ENCODE measurements around the gene MCRS1. TPM values are rescaled to one million over a fixed set of nuclear protein-coding genes. Genes with fewer than 3 reads are reported as not detected.

Gene MCRS1
- total RNA-seq, 3 donors from 2014 or later: 51.6 to 66.7 (median 55.9) TPM

DNA sequence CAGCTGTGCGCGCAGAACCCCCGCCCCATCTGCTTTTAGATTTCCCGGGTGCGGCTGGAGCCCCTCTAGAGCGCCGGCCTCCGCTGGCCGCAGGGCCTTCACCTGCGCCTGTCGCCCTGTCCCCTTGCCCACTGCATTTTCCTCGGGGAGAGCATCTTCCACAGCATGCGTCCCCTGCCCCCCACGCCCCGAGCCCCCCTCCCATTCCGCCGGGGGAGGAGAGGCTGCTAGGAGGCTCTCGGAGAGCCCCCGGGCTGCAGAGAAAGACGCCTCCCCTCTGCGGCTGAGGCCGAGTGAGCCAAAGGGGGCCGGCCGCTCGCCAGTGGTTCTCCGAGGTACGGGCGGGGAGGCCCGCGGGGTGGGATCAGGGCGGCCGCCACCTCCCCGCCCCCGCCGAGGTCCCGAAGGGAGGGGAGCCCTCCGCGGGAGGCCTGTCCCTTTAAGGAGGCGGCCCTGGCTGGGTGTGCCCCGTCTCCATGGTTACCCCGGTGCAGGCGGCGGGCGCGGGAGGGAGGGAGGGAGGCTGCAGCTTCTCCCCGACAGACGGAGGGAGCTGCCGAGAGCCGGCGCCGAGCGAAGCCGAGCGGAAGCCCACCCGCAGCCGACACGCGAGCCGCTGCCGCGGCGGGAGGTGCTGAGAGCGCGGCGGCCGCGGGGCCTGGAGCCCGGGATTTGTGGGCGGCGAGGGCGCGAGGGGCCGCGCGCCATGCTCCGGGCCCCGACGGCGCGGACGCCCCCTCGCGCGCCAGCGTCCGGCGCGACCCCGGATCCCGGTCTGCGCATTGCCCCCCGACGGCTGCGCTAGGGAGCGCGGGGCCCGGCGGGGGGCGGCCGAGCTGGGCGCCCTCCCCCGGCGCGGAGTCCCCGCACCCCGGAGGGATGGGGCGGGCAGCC, 29.2 kb downstream of the MCRS1 start, which contains the start of gene KCNH3:
Gene KCNH3 (plus strand): TSS at position 521 of the 894 bp plus-strand sequence. CDS start 387 bp downstream, outside the sequence.
- no peaks in the 10 kb centered on the region for H3K36me3 ChIP-seq (ENCODE audit: low read depth)
- TF ChIP-seq, protein P1, sequence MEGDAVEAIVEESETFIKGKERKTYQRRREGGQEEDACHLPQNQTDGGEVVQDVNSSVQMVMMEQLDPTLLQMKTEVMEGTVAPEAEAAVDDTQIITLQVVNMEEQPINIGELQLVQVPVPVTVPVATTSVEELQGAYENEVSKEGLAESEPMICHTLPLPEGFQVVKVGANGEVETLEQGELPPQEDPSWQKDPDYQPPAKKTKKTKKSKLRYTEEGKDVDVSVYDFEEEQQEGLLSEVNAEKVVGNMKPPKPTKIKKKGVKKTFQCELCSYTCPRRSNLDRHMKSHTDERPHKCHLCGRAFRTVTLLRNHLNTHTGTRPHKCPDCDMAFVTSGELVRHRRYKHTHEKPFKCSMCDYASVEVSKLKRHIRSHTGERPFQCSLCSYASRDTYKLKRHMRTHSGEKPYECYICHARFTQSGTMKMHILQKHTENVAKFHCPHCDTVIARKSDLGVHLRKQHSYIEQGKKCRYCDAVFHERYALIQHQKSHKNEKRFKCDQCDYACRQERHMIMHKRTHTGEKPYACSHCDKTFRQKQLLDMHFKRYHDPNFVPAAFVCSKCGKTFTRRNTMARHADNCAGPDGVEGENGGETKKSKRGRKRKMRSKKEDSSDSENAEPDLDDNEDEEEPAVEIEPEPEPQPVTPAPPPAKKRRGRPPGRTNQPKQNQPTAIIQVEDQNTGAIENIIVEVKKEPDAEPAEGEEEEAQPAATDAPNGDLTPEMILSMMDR (IDR thresholded peaks at IDR 0.05): no peak
- no peak within 1 kb of the TSS for H3K4me3 ChIP-seq
- peaks cover 13% of the 10 kb centered on the region for H3K4me1 ChIP-seq (ENCODE audit: low read depth)
- H3K9me3 ChIP-seq: no peaks in the 10 kb centered on the region
- intact Hi-C loops (cut with DNase I, micrococcal nuclease): no loop called here
- ATAC-seq: peak; percentile 88
- DNase-seq: peak; percentile 87 to 91 (median 90)

DNA sequence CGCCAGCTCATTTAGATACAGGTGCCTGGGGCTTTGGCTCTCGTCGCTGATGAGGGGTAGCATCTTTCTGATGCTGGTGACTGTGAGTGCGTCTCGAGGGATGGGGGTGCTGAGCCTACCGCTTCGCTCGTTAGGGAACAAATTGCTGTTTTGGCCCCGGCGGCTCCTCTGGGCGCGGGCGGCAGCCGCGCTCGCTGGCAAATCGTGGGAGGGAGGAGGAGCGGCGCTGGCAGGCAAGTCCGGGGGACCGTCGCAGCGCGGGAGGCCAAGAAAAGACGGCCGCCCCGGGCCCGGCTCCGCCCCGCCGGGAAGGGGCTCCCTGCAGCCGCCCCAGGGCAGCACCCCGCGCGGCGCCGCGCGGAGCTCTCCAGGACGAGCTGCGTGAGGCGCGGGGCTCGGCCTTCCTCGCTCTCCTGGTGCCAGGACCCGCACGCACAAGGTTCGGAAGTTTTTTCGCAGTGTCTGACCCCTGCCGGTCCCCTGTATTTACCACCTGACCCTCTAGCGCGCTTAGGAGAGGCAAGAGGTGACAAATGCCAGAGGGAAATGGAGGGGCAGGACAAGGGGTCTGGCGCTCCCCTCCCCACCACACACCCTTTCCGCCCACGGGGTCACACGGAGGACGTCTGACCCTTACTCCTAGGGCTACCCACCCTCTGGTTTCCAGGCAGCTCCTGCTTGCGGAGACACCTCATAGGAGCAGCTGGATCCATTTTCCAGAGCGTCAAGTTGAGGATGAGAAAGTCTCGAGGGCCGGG, 30.0 kb downstream of the MCRS1 start:
- ATAC-seq (peak; percentile 9), DNase-seq (no peak)
- no peaks in the 10 kb centered on the region for H3K9me3 ChIP-seq
- intact Hi-C loops (cut with DNase I, micrococcal nuclease): no loop called here
- H3K4me1 ChIP-seq (ENCODE audit: low read depth): peaks cover 13% of the 10 kb centered on the region
- TF ChIP-seq, protein P1 (IDR thresholded peaks at IDR 0.05): no peak
- no peaks in the 10 kb centered on the region for H3K36me3 ChIP-seq (ENCODE audit: low read depth)
- H3K4me3 ChIP-seq: no peak overlapping the region

DNA sequence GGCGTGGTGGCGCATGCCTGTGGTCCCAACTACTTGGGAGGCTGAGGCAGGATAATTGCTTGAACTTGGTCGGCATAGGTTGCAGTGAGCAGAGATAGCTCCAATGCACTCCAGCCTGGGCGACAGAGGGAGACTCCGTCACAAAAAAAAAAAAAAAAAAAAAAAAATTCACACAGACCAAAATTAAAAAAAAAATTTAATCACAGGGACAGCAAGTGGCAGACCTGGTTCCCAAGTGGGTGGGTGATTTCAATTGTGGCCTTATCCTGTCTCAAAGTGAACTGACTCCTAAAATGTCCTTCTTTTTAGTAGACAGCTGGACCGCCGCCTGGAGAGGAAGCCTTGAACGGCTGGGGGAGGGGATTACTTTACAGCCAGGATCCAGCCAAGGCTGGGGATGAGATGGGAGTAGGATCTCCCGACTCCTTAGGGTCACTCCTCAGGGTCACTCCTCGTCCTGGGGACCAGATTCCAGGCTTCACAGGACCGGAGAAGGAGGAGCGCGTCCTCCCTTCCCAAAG, 30.7 kb downstream of the MCRS1 start:
- Histone ChIP-seq H3K4me1 (ENCODE audit: low read depth) (peaks cover 13% of the 10 kb centered on the region), H3K36me3 (ENCODE audit: low read depth) (no peaks in the 10 kb centered on the region), H3K9me3 (no peaks in the 10 kb centered on the region), H3K4me3 (no peak overlapping the region)
- DNase-seq: no peak
- TF ChIP-seq, protein P1 (IDR thresholded peaks at IDR 0.05): no peak
- ATAC-seq: no peak
- intact Hi-C loops (cut with DNase I, micrococcal nuclease): no loop called here

DNA sequence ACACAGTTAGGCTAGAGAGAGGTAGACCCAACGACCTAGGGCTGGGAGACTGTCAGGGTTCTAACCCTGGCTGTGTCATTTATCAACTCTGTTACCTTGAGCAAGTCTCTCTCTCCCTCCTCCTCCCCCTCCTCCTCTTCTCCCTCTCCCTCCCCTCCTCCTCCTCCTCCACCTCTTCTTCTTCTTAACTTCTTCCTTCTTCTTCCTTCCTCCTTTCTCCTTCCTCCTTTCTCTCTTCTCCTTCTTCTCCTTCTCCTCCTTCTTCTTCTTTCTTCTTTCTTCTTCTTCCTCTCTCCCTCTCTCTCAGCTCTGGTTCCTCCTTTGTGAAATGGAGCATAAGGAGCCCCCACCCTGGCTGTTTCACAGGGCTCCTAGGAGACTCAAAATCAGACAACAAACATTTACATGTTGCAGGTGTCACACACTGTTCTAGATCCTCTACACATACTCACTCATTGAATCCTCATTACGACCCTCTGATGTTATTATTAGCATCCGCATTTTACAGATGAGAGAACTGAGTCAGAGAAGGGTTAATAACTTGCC, 31.3 kb downstream of the MCRS1 start:
- ATAC-seq (no peak), DNase-seq (no peak)
- intact Hi-C loops (cut with DNase I, micrococcal nuclease): no loop called here
- TF ChIP-seq, protein P1 (IDR thresholded peaks at IDR 0.05): no peak
- no peaks in the 10 kb centered on the region for H3K36me3 ChIP-seq (ENCODE audit: low read depth)
- no peak overlapping the region for H3K4me3 ChIP-seq
- H3K9me3 ChIP-seq: no peaks in the 10 kb centered on the region
- peaks cover 13% of the 10 kb centered on the region for H3K4me1 ChIP-seq (ENCODE audit: low read depth)

DNA sequence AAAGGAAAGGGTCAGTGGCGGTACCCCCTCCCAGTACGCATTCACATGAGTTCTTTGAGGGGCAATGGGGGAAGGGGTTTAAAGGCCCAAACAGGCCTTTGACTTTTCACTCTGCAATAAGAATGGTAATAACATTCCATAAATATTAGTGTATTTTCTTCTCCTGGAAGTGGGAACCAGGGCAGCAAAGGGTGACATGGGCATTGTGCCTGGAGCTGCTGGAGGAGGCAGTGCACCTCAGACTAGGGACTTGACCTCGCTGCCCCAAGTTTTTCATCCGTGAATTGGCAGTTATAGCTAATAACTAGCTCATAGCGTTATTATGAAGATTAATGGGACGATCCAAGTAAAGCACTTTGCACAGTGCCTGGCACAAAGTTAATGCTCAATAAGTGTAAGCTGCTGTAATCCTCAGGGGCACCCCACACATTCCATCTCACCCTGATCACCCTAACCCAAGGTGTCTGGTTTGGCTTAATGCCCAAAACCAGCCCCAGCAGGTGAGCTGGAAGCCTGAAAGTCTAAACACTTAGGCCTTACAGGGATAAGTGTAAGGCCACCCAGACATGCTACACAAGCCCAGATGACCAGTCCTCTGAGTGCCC, 31.9 kb downstream of the MCRS1 start:
- no peak overlapping the region for H3K4me3 ChIP-seq
- no peaks in the 10 kb centered on the region for H3K9me3 ChIP-seq
- DNase-seq: no peak
- ATAC-seq: no peak
- intact Hi-C loops (cut with DNase I, micrococcal nuclease): no loop called here
- H3K36me3 ChIP-seq (ENCODE audit: low read depth): no peaks in the 10 kb centered on the region
- H3K4me1 ChIP-seq (ENCODE audit: low read depth): peaks cover 13% of the 10 kb centered on the region
- TF ChIP-seq, protein P1 (IDR thresholded peaks at IDR 0.05): no peak
